PC-9 (cell line): Measurements from ENCODE around the gene SGSH. TPM values are rescaled to one million over a fixed set of nuclear protein-coding genes. Genes with fewer than 3 reads are reported as not detected.

ENCODE experiments used
- BruUV-seq: library from RNA; stranded (reverse); fragments of 400-500 nt; replicated peaks from 2 replicates; lab custom pipeline; 2021; lab: Mats Ljungman, UMichigan
- CTCF ChIA-PET: fragments of 300-600 bp; sonication (Branson Sonifier 250); formaldehyde crosslinking; loops from one replicate; lab custom pipeline; 2022; ENCODE audit warnings: antibody characterized with exemption; lab: Charles Lee
- POLR2A ChIA-PET: fragments of 300-600 bp; sonication (Branson Sonifier 250); formaldehyde crosslinking; loops from one replicate; lab custom pipeline; 2022; ENCODE audit warnings: antibody characterized with exemption; ENCODE audit not compliant: unreplicated experiment; lab: Charles Lee
- DNase-seq, 2 experiments: peaks; one replicate each; pipeline versions ENCODE4 v3.0.0 to v3.0.0-alpha.2; 2015 to 2022; ENCODE audit warnings: mixed read lengths in 1 of 2
- H2AFZ ChIP-seq: fragments of 200-600 bp; sonication (generic); 2 replicates; pipeline ENCODE4 v1.8.1; 2017; ENCODE audit warnings: antibody characterized with exemption
- H3F3A ChIP-seq: fragments of 200-600 bp; sonication (generic); 2 replicates; pipeline ENCODE4 v1.8.1; 2017; ENCODE audit warnings: antibody characterized with exemption, mild to moderate bottlenecking, low read depth; ENCODE audit not compliant: insufficient read depth
- H3K27ac ChIP-seq: fragments of 200-600 bp; sonication (generic); 2 replicates; pipeline ENCODE4 v1.6.1; 2016; ENCODE audit warnings: mixed run types
- H3K27me3 ChIP-seq: fragments of 200-600 bp; sonication (generic); 2 replicates; pipeline ENCODE4 v1.6.1; 2016; ENCODE audit warnings: low read depth, mixed run types; ENCODE audit not compliant: insufficient read depth
- H3K36me3 ChIP-seq: fragments of 200-600 bp; sonication (generic); 2 replicates; pipeline ENCODE4 v1.6.1; 2016; ENCODE audit warnings: low read depth, mixed run types
- H3K4me1 ChIP-seq: fragments of 200-600 bp; sonication (generic); replicated peaks from 2 replicates; pipeline ENCODE4 v1.6.1; 2016; ENCODE audit warnings: mixed run types; ENCODE audit not compliant: insufficient read depth
- H3K4me2 ChIP-seq: fragments of 200-600 bp; sonication (generic); 2 replicates; pipeline ENCODE4 v1.6.1; 2017; ENCODE audit warnings: mixed run types
- H3K4me3 ChIP-seq: fragments of 200-600 bp; sonication (generic); 2 replicates; pipeline ENCODE4 v1.6.1; 2016; ENCODE audit warnings: mixed run types
- H3K79me2 ChIP-seq: fragments of 200-600 bp; sonication (generic); 2 replicates; pipeline ENCODE4 v1.6.1; 2017; ENCODE audit warnings: low read depth, mixed run types
- H3K9me2 ChIP-seq: fragments of 200-600 bp; sonication (generic); 2 replicates; pipeline ENCODE4 v1.8.1; 2017; ENCODE audit warnings: mild to moderate bottlenecking; ENCODE audit not compliant: insufficient read depth
- H3K9me3 ChIP-seq: fragments of 200-600 bp; sonication (generic); 2 replicates; pipeline ENCODE4 v1.8.1; 2016; ENCODE audit warnings: low read depth; ENCODE audit not compliant: insufficient read depth
- H4K20me1 ChIP-seq: fragments of 200-600 bp; sonication (generic); 2 replicates; pipeline ENCODE4 v1.8.1; 2017; ENCODE audit not compliant: insufficient read depth
- CTCF ChIP-seq: fragments of 200-600 bp; sonication (generic); conservative IDR thresholded peaks from 2 replicates; pipeline ENCODE4 v1.6.1; 2017; ENCODE audit warnings: mixed run types, antibody characterized with exemption, mild to moderate bottlenecking, moderate library complexity
- EZH2 ChIP-seq: fragments of 200-600 bp; sonication (generic); IDR thresholded peaks from 2 replicates; pipeline ENCODE4 v1.8.0; 2017; ENCODE audit warnings: antibody characterized with exemption, low read depth
- intact Hi-C: fragments of 100-400 bp; cut with micrococcal nuclease; formaldehyde crosslinking; loops from one replicate; pipeline ENCODE4 v1.10.0; 2022; ENCODE audit not compliant: unreplicated experiment
- total RNA-seq: library from RNA; stranded (reverse); gene quantifications from 2 replicates; pipeline ENCODE4 v1.2.3, GENCODE V29; 2021

The SGSH gene
- total RNA-seq, 1 experiment from 2014 or later: 28.4 TPM

DNA sequence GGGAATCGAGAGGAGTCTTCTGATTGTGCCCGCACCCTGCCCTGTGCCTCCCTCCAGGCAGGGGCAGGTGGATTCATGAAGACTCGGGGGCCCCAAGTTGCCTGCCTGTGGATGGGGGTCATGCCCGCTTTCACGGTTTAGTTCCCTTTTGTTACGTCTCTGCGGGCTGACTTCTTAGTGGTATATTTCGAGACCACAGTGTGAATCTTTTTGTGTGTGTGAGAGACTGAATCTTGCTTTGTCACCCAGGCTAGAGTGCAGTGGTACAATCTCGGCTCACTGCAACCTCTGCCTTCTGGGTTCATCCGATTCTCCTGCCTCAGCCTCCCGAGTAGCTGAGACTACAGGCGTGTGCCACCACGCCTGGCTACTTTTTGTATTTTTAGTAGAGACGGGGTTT is 22.4 kb upstream of the SGSH start:
- Histone ChIP-seq H3K79me2 (no peaks in the 10 kb centered on the region), H3F3A (no peaks in the 10 kb centered on the region), H3K4me3 (no peak overlapping the region), H3K9me3 (no peaks in the 10 kb centered on the region), H3K4me1 (no peaks in the 10 kb centered on the region), H3K27ac (no peak overlapping the region), H3K27me3 (no peaks in the 10 kb centered on the region), H3K36me3 (no peaks in the 10 kb centered on the region), H4K20me1 (no peaks in the 10 kb centered on the region), H3K9me2 (no peaks in the 10 kb centered on the region), H3K4me2 (no peak overlapping the region), H2AFZ (no peak overlapping the region)
- DNase-seq: no peak
- POLR2A ChIA-PET: no interaction called here
- no TSS peak for BruUV-seq
- TF ChIP-seq CTCF (no peak), EZH2 (no peak)
- CTCF ChIA-PET: no interaction called here
- intact Hi-C loops: no loop called here

DNA sequence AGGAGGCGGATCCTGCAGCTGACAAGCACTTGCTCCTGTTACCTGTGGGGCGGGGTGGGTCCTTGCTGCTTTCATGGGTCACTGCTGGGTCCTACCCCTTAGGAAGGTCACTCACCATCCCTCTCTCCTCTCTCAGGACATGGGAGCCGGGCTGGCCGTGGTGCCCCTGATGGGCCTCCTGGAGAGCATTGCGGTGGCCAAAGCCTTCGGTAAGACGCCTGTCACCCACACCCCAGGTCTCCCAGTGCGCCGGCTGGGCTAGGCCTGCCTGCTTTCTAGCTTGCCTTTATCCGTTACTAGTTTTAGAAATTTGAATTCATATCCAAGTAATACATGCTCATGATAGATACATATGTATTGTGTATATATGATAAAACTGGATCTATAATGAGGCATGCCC is 17.3 kb upstream of the SGSH start:
- Histone ChIP-seq H3K36me3 (no peaks in the 10 kb centered on the region), H3K27me3 (no peaks in the 10 kb centered on the region), H3K4me3 (no peak overlapping the region), H3K9me2 (no peaks in the 10 kb centered on the region), H3K4me2 (no peak overlapping the region), H2AFZ (no peak overlapping the region), H3K27ac (no peak overlapping the region), H3F3A (no peaks in the 10 kb centered on the region), H3K4me1 (no peaks in the 10 kb centered on the region), H3K79me2 (no peaks in the 10 kb centered on the region), H3K9me3 (no peaks in the 10 kb centered on the region; the same call in 1 of the 2 replicates), H4K20me1 (no peaks in the 10 kb centered on the region)
- DNase-seq: no peak
- intact Hi-C loops: no loop called here
- no TSS peak for BruUV-seq
- ChIA-PET POLR2A (no interaction called here), CTCF (no interaction called here)
- TF ChIP-seq EZH2: no peak
- TF ChIP-seq CTCF: no peak

DNA sequence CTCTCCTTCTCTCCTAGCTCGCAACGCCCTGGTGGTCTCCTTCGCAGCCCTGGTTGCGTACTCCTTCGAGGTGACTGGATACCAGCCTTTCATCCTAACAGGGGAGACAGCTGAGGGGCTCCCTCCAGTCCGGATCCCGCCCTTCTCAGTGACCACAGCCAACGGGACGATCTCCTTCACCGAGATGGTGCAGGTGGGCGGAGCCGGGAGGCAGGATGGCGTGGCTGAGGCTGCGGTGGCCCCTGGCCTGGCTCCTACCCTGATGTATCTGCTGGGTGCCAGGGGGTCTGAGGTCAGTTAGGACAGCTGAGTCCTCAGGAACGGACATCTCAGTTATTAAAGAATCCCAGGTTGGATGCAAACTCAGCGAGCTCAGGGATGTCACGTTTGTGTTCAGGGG is 16.8 kb upstream of the SGSH start:
- H3K9me3 ChIP-seq: no peaks in the 10 kb centered on the region; the same call in 1 of the 2 replicates
- H3K4me2 ChIP-seq: no peak overlapping the region
- H3K79me2 ChIP-seq: no peaks in the 10 kb centered on the region
- TF ChIP-seq EZH2: no peak
- no peak for TF ChIP-seq CTCF
- H3K27ac ChIP-seq: no peak overlapping the region
- H3K4me1 ChIP-seq: no peaks in the 10 kb centered on the region
- H3K27me3 ChIP-seq: no peaks in the 10 kb centered on the region
- no peaks in the 10 kb centered on the region for H3F3A ChIP-seq
- H2AFZ ChIP-seq: no peak overlapping the region
- no peaks in the 10 kb centered on the region for H3K9me2 ChIP-seq
- ChIA-PET CTCF (no interaction called here), POLR2A (no interaction called here)
- BruUV-seq: no TSS peak
- no peaks in the 10 kb centered on the region for H3K36me3 ChIP-seq
- intact Hi-C loops: no loop called here
- H3K4me3 ChIP-seq: no peak overlapping the region
- H4K20me1 ChIP-seq: no peaks in the 10 kb centered on the region
- no peak for DNase-seq
